Colonic mucosa (tissue), 4 donors: ENCODE results near the gene TKT. TPM values are rescaled to one million over a fixed set of nuclear protein-coding genes. Genes with fewer than 3 reads are reported as not detected.

Experiments
- DNase-seq: peaks from one replicate; pipeline ENCODE4 v3.0.0-alpha.2; 2020
- H3K27ac ChIP-seq: fragments of 200-600 bp; one replicate; pipeline ENCODE4 v1.8.0; 2021
- H3K27me3 ChIP-seq: fragments of 200-600 bp; one replicate; pipeline ENCODE4 v1.8.0; 2021
- H3K36me3 ChIP-seq: fragments of 200-600 bp; one replicate; pipeline ENCODE4 v1.8.0; 2021
- H3K4me1 ChIP-seq: fragments of 200-600 bp; one replicate; pipeline ENCODE4 v1.8.0; 2021; ENCODE audit warnings: mild to moderate bottlenecking
- H3K4me3 ChIP-seq: fragments of 200-600 bp; one replicate; pipeline ENCODE4 v1.8.0; 2021
- H3K9ac ChIP-seq, 2 donors: one replicate each; pipeline ENCODE4 v1.7.0; 2013; ENCODE audit warnings: control low read depth in 2 of 2, low read depth in 2 of 2, low read length in 2 of 2
- H3K9me3 ChIP-seq: fragments of 200-600 bp; one replicate; pipeline ENCODE4 v1.8.0; 2021
- CTCF ChIP-seq: fragments of 200-600 bp; IDR thresholded peaks from one replicate; pipeline ENCODE4 v1.8.0; 2022; ENCODE audit warnings: antibody characterized with exemption, mild to moderate bottlenecking
- intact Hi-C: fragments of 100-400 bp; cut with DNase I; formaldehyde crosslinking; loops from one replicate; pipeline ENCODE4 v1.14.1; 2022
- total RNA-seq, 2 donors: library from RNA; stranded (reverse); fragmentation: NEBNext Ultra II Directional in 1 of 2; extraction: Animal tissue kit (Norgen Biotek cat#: 25700) in 1 of 2; gene quantifications; one replicate each; pipeline ENCODE4 v1.2.1, GENCODE V29; 2021
- donor health status: healthy.
- donor health status: DM: no; HTN: no; CAD: no.
- donor health status: DM: no; HTN: no; CAD: no.

The TKT gene
- total RNA-seq, 2 donors from 2014 or later, result 315 to 393 TPM

- Histone ChIP-seq H3K4me3 (no peak overlapping the region), H3K27me3 (no peaks in the 10 kb centered on the region), H3K4me1 (no peaks in the 10 kb centered on the region), H3K9me3 (no peaks in the 10 kb centered on the region), H3K27ac (no peak overlapping the region), H3K9ac (no peak overlapping the region), H3K36me3 (no peaks in the 10 kb centered on the region)
- TF ChIP-seq CTCF, result no peak
- DNase-seq, result no peak
- intact Hi-C loops, result no loop called here
These were observed 3.8 kb upstream of the TKT start for GRCh38 chr3:53259427-53260259.

- intact Hi-C loops, result no loop called here
- Histone ChIP-seq H3K9ac (no peak overlapping the region), H3K27ac (no peak overlapping the region), H3K27me3 (no peaks in the 10 kb centered on the region), H3K4me3 (no peak overlapping the region), H3K9me3 (no peaks in the 10 kb centered on the region), H3K4me1 (peaks cover 7% of the 10 kb centered on the region), H3K36me3 (no peaks in the 10 kb centered on the region)
- DNase-seq, result no peak
- no peak for TF ChIP-seq CTCF
These were observed 3.0 kb upstream of the TKT start for GRCh38 chr3:53258600-53259426.

GRCh38 chr3:53257465-53257864 lies 1.6 kb upstream of the TKT start:
- no peaks in the 10 kb centered on the region for H3K27me3 ChIP-seq
- no peak for DNase-seq
- intact Hi-C loops, result no loop called here
- no peak overlapping the region for H3K27ac ChIP-seq
- H3K9me3 ChIP-seq, result no peaks in the 10 kb centered on the region
- peaks cover 14% of the 10 kb centered on the region for H3K4me1 ChIP-seq
- no peak overlapping the region for H3K9ac ChIP-seq
- TF ChIP-seq CTCF, result no peak
- no peak overlapping the region for H3K4me3 ChIP-seq
- H3K36me3 ChIP-seq, result no peaks in the 10 kb centered on the region

GRCh38 chr3:53256704-53257055 lies 858 bp upstream of the TKT start:
- Histone ChIP-seq H3K9me3 (no peaks in the 10 kb centered on the region), H3K27ac (no peak overlapping the region), H3K36me3 (no peaks in the 10 kb centered on the region), H3K4me3 (no peak overlapping the region), H3K9ac (no peak overlapping the region), H3K27me3 (no peaks in the 10 kb centered on the region), H3K4me1 (peaks cover 14% of the 10 kb centered on the region)
- no peak for TF ChIP-seq CTCF
- no peak for DNase-seq
- intact Hi-C loops, result no loop called here

GRCh38 chr3:53255423-53255774 lies 423 bp downstream of the TKT start:
- Histone ChIP-seq H3K9ac (peak overlapping the region; percentile 86 to 97), H3K27ac (peak overlapping the region; percentile 94), H3K27me3 (no peaks in the 10 kb centered on the region), H3K9me3 (no peaks in the 10 kb centered on the region), H3K4me1 (peaks cover 14% of the 10 kb centered on the region), H3K36me3 (no peaks in the 10 kb centered on the region), H3K4me3 (peak overlapping the region; percentile 94)
- intact Hi-C loops, result no loop called here
- DNase-seq, result no peak
- TF ChIP-seq CTCF, result no peak
